OCI-LY7 (cell line): Measurements from ENCODE around the gene RNU1-2. TPM values are rescaled to one million over a fixed set of nuclear protein-coding genes. Genes with fewer than 3 reads are reported as not detected.

Experiments
- BruUV-seq: library from RNA; stranded (reverse); fragments of 400-500 nt; replicated peaks from 2 replicates; lab custom pipeline; 2021; lab: Mats Ljungman, UMichigan
- CTCF ChIA-PET: fragments of 300-600 bp; sonication (Branson Sonifier 250); formaldehyde crosslinking; loops from one replicate; lab custom pipeline; 2022; ENCODE audit warnings: antibody characterized with exemption; ENCODE audit not compliant: unreplicated experiment; lab: Charles Lee
- POLR2A ChIA-PET: fragments of 300-600 bp; sonication (Branson Sonifier 250); formaldehyde crosslinking; loops from one replicate; lab custom pipeline; 2022; ENCODE audit warnings: antibody characterized with exemption; lab: Charles Lee
- DNase-seq: peaks from one replicate; pipeline ENCODE4 v3.0.0-alpha.2; 2015; ENCODE audit warnings: low spot score
- H2AFZ ChIP-seq: fragments of 200-600 bp; sonication (generic), shearing (Covaris generic); 2 replicates; pipeline ENCODE4 v1.6.1; 2014; ENCODE audit warnings: mild to moderate bottlenecking, antibody characterized with exemption, low read length, moderate library complexity
- H3K27ac ChIP-seq: fragments of 200-600 bp; sonication (generic); 2 replicates; pipeline ENCODE4 v1.5.1; 2014; ENCODE audit warnings: mixed run types, low read depth, mild to moderate bottlenecking, moderate library complexity, low read length, inconsistent platforms; ENCODE audit not compliant: poor library complexity, severe bottlenecking
- H3K36me3 ChIP-seq: fragments of 200-600 bp; sonication (generic); 2 replicates; pipeline ENCODE4 v1.6.1; 2014; ENCODE audit warnings: mild to moderate bottlenecking, antibody characterized with exemption, low read length, moderate library complexity, mixed read lengths; ENCODE audit not compliant: insufficient read depth
- H3K4me1 ChIP-seq: fragments of 200-600 bp; sonication (generic); 2 replicates; pipeline ENCODE4 v1.5.1; 2014; ENCODE audit warnings: mild to moderate bottlenecking, low read length; ENCODE audit not compliant: insufficient read depth, poor library complexity, severe bottlenecking
- H3K4me2 ChIP-seq: fragments of 200-600 bp; sonication (generic); 2 replicates; pipeline ENCODE4 v1.6.1; 2014; ENCODE audit warnings: mild to moderate bottlenecking, low read length
- H3K4me3 ChIP-seq: fragments of 200-600 bp; sonication (generic); 2 replicates; pipeline ENCODE4 v1.5.1; 2014; ENCODE audit warnings: mild to moderate bottlenecking, low read depth, low read length; ENCODE audit not compliant: poor library complexity, severe bottlenecking
- H3K79me2 ChIP-seq: fragments of 200-600 bp; sonication (generic); 2 replicates; pipeline ENCODE4 v1.6.1; 2016; ENCODE audit warnings: low read depth, mild to moderate bottlenecking, low read length, moderate library complexity, mixed read lengths; ENCODE audit not compliant: insufficient read depth
- H3K9me2 ChIP-seq: fragments of 200-600 bp; sonication (generic); 2 replicates; pipeline ENCODE4 v1.6.1; 2016; ENCODE audit warnings: mild to moderate bottlenecking, low read length, mixed read lengths; ENCODE audit not compliant: insufficient read depth
- H3K9me3 ChIP-seq: fragments of 200-600 bp; sonication (generic); 2 replicates; pipeline ENCODE4 v1.6.1; 2014; ENCODE audit warnings: mild to moderate bottlenecking, mixed run types, low read length, mixed read lengths
- H4K20me1 ChIP-seq: fragments of 200-600 bp; sonication (generic); 2 replicates; pipeline ENCODE4 v1.6.1; 2014; ENCODE audit warnings: mild to moderate bottlenecking, antibody characterized with exemption, low read length, moderate library complexity, mixed read lengths; ENCODE audit not compliant: insufficient read depth
- EZH2phosphoT487 ChIP-seq: fragments of 200-600 bp; sonication (generic); IDR thresholded peaks from 2 replicates; pipeline ENCODE4 v1.6.1; 2018; ENCODE audit warnings: low read depth, borderline replicate concordance, mild to moderate bottlenecking, mixed run types, antibody characterized with exemption, low read length, moderate library complexity, mixed read lengths
- intact Hi-C: fragments of 100-400 bp; cut with micrococcal nuclease; formaldehyde crosslinking; loops from one replicate; pipeline ENCODE4 v1.10.0; 2022; ENCODE audit not compliant: unreplicated experiment
- total RNA-seq, 2 experiments: library from RNA; depleted of rRNA in 1 of 2; stranded (reverse); fragments of >200 nt in 1 of 2; shearing (Covaris generic) in 1 of 2; gene quantifications; 2 replicates each; pipeline ENCODE4 v1.2.3, GENCODE V29; 2014 to 2022
- TF ChIP-seq, protein P1 (sequence below): fragments of 200-600 bp; sonication (generic); conservative IDR thresholded peaks from 2 replicates; pipeline ENCODE4 v1.5.1; 2014; ENCODE audit warnings: mild to moderate bottlenecking, antibody characterized with exemption, low read length, moderate library complexity, mixed read lengths

The RNU1-2 gene
- total RNA-seq, 2 experiments from 2014 or later, result under 0.01 to 1,968 TPM

- no peaks in the 10 kb centered on the region for H3K9me2 ChIP-seq
- CTCF ChIA-PET, result no interaction called here
- H3K27ac ChIP-seq, result peak overlapping the region; percentile 95
Observed at GRCh38 chr1:16903054-16903453, 7.3 kb downstream of the RNU1-2 start.

DNA sequence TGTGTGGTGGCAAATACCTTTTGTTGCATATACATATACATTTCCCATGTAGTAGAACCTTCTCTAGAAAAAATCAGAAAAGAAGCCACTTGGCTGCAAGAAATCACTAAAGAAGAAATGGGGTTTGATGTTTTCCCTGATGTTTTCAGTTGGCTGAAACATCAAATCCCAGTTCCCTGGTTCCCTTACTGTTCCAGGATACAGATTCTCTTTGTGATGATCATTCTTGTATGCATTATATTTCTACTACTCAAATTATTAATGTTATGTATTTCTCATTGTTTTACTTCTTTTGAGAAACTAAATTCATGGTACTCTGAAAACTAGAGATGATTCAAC is 7.6 kb downstream of the RNU1-2 start:
- no peaks in the 10 kb centered on the region for H3K79me2 ChIP-seq
- no peak for TF ChIP-seq EZH2phosphoT487
- TF ChIP-seq, protein P1, sequence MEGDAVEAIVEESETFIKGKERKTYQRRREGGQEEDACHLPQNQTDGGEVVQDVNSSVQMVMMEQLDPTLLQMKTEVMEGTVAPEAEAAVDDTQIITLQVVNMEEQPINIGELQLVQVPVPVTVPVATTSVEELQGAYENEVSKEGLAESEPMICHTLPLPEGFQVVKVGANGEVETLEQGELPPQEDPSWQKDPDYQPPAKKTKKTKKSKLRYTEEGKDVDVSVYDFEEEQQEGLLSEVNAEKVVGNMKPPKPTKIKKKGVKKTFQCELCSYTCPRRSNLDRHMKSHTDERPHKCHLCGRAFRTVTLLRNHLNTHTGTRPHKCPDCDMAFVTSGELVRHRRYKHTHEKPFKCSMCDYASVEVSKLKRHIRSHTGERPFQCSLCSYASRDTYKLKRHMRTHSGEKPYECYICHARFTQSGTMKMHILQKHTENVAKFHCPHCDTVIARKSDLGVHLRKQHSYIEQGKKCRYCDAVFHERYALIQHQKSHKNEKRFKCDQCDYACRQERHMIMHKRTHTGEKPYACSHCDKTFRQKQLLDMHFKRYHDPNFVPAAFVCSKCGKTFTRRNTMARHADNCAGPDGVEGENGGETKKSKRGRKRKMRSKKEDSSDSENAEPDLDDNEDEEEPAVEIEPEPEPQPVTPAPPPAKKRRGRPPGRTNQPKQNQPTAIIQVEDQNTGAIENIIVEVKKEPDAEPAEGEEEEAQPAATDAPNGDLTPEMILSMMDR, result no peak
- H3K9me3 ChIP-seq, result peaks cover 12% of the 10 kb centered on the region; the same call in 1 of the 2 replicates
- H4K20me1 ChIP-seq, result no peaks in the 10 kb centered on the region
- H3K36me3 ChIP-seq, result no peaks in the 10 kb centered on the region
- peak overlapping the region; percentile 96 for H3K4me2 ChIP-seq
- POLR2A ChIA-PET, result interaction anchor here (1.1 to 2.2 kb wide), 5 partner anchors 11 to 291 kb away, joined by 3 to 7 read pairs (median 5); partner anchors contain the start of gene CROCC
- H3K4me1 ChIP-seq, result peaks cover 64% of the 10 kb centered on the region
- peak; percentile 32 for DNase-seq
- BruUV-seq, result no TSS peak
- H3K27ac ChIP-seq, result peak overlapping the region; percentile 95
- CTCF ChIA-PET, result interaction anchor here (1.1 kb wide), 1 partner anchor 283 kb away, joined by 3 read pairs; no protein-coding TSS in a partner anchor
- peak overlapping the region; percentile 47 for H2AFZ ChIP-seq
- H3K4me3 ChIP-seq, result peak overlapping the region; percentile 65
- intact Hi-C loops, result loop anchor here (5.0 kb wide), 1 partner anchor 406 kb away; no protein-coding TSS in a partner anchor
- H3K9me2 ChIP-seq, result no peaks in the 10 kb centered on the region

More at GRCh38 chr1:16903054-16903453, 7.3 kb downstream of the RNU1-2 start:
- TF ChIP-seq EZH2phosphoT487, result no peak
- TF ChIP-seq, protein P1, result no peak; the same call in 1 of the 2 replicates
- POLR2A ChIA-PET, result interaction anchor here (1.1 to 2.2 kb wide), 4 partner anchors 15 to 290 kb away, joined by 3 to 7 read pairs (median 4); partner anchors contain the start of gene CROCC
- Histone ChIP-seq H2AFZ (peak overlapping the region; percentile 47), H3K4me2 (peak overlapping the region; percentile 96), H4K20me1 (no peaks in the 10 kb centered on the region), H3K79me2 (no peaks in the 10 kb centered on the region), H3K4me1 (peaks cover 67% of the 10 kb centered on the region), H3K9me3 (peaks cover 12% of the 10 kb centered on the region; the same call in 1 of the 2 replicates), H3K36me3 (no peaks in the 10 kb centered on the region), H3K4me3 (peak overlapping the region; percentile 65)
- intact Hi-C loops, result loop anchor here (5.0 kb wide), 1 partner anchor 406 kb away; no protein-coding TSS in a partner anchor
- peak; percentile 29 for DNase-seq
- BruUV-seq, result no TSS peak
